Measurements from ENCODE around the gene ZNF804A.

Gene ZNF804A

GRCh38 chr2:184927040-184927439 is 328.7 kb downstream of the ZNF804A start:
- TF ChIP-seq MYC (IDR thresholded peaks at IDR 0.05; ENCODE audit: low read depth, low read length) (no peak), MAX (IDR thresholded peaks at IDR 0.05; ENCODE audit: low read depth, low read length) (no peak), POLR2A (IDR thresholded peaks at IDR 0.05; ENCODE audit: extremely low read depth, insufficient read length) (no peak), CTCF (IDR thresholded peaks at IDR 0.05; ENCODE audit: low read depth, low read length) (no peak)
- H3K4me3 ChIP-seq (ENCODE audit: low read depth, low read length): no peak overlapping the region
- no peak for DNase-seq (ENCODE audit: low read depth)

GRCh38 chr2:184936761-184937160 is 338.4 kb downstream of the ZNF804A start:
- no peak for DNase-seq (ENCODE audit: low read depth)
- no peak for TF ChIP-seq POLR2A (IDR thresholded peaks at IDR 0.05; ENCODE audit: extremely low read depth, insufficient read length)
- no peak for TF ChIP-seq MAX (IDR thresholded peaks at IDR 0.05; ENCODE audit: low read depth, low read length)
- no peak for TF ChIP-seq MYC (IDR thresholded peaks at IDR 0.05; ENCODE audit: low read depth, low read length)
- TF ChIP-seq CTCF (IDR thresholded peaks at IDR 0.05; ENCODE audit: low read depth, low read length): no peak
- no peak overlapping the region for H3K4me3 ChIP-seq (ENCODE audit: low read depth, low read length)

GRCh38 chr2:184938221-184938985 is 340.1 kb downstream of the ZNF804A start:
- no peak for TF ChIP-seq POLR2A (IDR thresholded peaks at IDR 0.05; ENCODE audit: extremely low read depth, insufficient read length)
- no peak for TF ChIP-seq CTCF (IDR thresholded peaks at IDR 0.05; ENCODE audit: low read depth, low read length)
- no peak for TF ChIP-seq MAX (IDR thresholded peaks at IDR 0.05; ENCODE audit: low read depth, low read length)
- no peak for TF ChIP-seq MYC (IDR thresholded peaks at IDR 0.05; ENCODE audit: low read depth, low read length)
- no peak overlapping the region for H3K4me3 ChIP-seq (ENCODE audit: low read depth, low read length)
- no peak for DNase-seq (ENCODE audit: low read depth)

- no peak for TF ChIP-seq POLR2A (IDR thresholded peaks at IDR 0.05; ENCODE audit: extremely low read depth, insufficient read length)
- TF ChIP-seq MAX (IDR thresholded peaks at IDR 0.05; ENCODE audit: low read depth, low read length): no peak
- H3K4me3 ChIP-seq (ENCODE audit: low read depth, low read length): no peak overlapping the region
- DNase-seq (ENCODE audit: low read depth): no peak
Observed at GRCh38 chr2:184945326-184945725, 347.0 kb downstream of the ZNF804A start.

- TF ChIP-seq MAX (IDR thresholded peaks at IDR 0.05; ENCODE audit: low read depth, low read length) (no peak), POLR2A (IDR thresholded peaks at IDR 0.05; ENCODE audit: extremely low read depth, insufficient read length) (no peak), MYC (IDR thresholded peaks at IDR 0.05; ENCODE audit: low read depth, low read length) (no peak), CTCF (IDR thresholded peaks at IDR 0.05; ENCODE audit: low read depth, low read length) (no peak)
- no peak for DNase-seq (ENCODE audit: low read depth)
- no peak overlapping the region for H3K4me3 ChIP-seq (ENCODE audit: low read depth, low read length)
Observed at GRCh38 chr2:184945824-184946223, 347.5 kb downstream of the ZNF804A start.

GRCh38 chr2:184956856-184957255 is 358.5 kb downstream of the ZNF804A start:
- DNase-seq (ENCODE audit: low read depth): no peak
- H3K4me3 ChIP-seq (ENCODE audit: low read depth, low read length): no peak overlapping the region
- no peak for TF ChIP-seq CTCF (IDR thresholded peaks at IDR 0.05; ENCODE audit: low read depth, low read length)
- no peak for TF ChIP-seq MAX (IDR thresholded peaks at IDR 0.05; ENCODE audit: low read depth, low read length)
- no peak for TF ChIP-seq MYC (IDR thresholded peaks at IDR 0.05; ENCODE audit: low read depth, low read length)
